ENCODE results near the gene NACC2.

Gene NACC2

GRCh38 chr9:136051837-136052471 is 43.1 kb downstream of the NACC2 start (continued):
- TF ChIP-seq ZNF335 (tag by site-specific recombination; conservative IDR thresholded peaks at IDR 0.05) (no peak; the same call in none of the 2 replicates), ZBTB10 (tag by site-specific recombination; IDR thresholded peaks at IDR 0.05) (0 out of 2 replicates have a peak, but pooled peaks have one; percentile 23), ZNF398 (tag by site-specific recombination; IDR thresholded peaks at IDR 0.05) (peak; percentile 83), ZNF433 (tag by site-specific recombination; IDR thresholded peaks at IDR 0.05; ENCODE audit: low read depth) (no peak), ZNF354C (tag by site-specific recombination; IDR thresholded peaks at IDR 0.05; ENCODE audit: borderline replicate concordance, low read depth) (no peak), ZNF239 (tag by site-specific recombination; IDR thresholded peaks at IDR 0.05) (no peak), KLF8 (tag by site-specific recombination; IDR thresholded peaks at IDR 0.05) (peak; percentile 58; the same call in 1 of the 2 replicates), ZNF138 (tag by site-specific recombination; IDR thresholded peaks at IDR 0.05; ENCODE audit: borderline replicate concordance) (no peak), ZNF223 (tag by site-specific recombination; IDR thresholded peaks at IDR 0.05) (no peak), ZNF660 (tag by site-specific recombination; IDR thresholded peaks at IDR 0.05) (peak; percentile 51; the same call in 1 of the 2 replicates), YY2 (tag by site-specific recombination; IDR thresholded peaks at IDR 0.05) (no peak), ZNF596 (tag by site-specific recombination; IDR thresholded peaks at IDR 0.05) (no peak), ZNF48 (tag by site-specific recombination; IDR thresholded peaks at IDR 0.05) (no peak), ZBTB8A (tag by site-specific recombination; IDR thresholded peaks at IDR 0.05) (peak; percentile 70; the same call in 1 of the 2 replicates), ZNF37A (tag by site-specific recombination; IDR thresholded peaks at IDR 0.05) (no peak), ZNF658 (tag by site-specific recombination; IDR thresholded peaks at IDR 0.05) (no peak), BCL6B (tag by site-specific recombination; IDR thresholded peaks at IDR 0.05) (0 out of 2 replicates have a peak, but pooled peaks have one; percentile 14), ZNF140 (tag by site-specific recombination; IDR thresholded peaks at IDR 0.05) (no peak), SALL2 (tag by site-specific recombination; IDR thresholded peaks at IDR 0.05; ENCODE audit: borderline replicate concordance) (no peak), ZNF248 (tag by site-specific recombination; IDR thresholded peaks at IDR 0.05) (no peak), ZBTB20 (tag by site-specific recombination; IDR thresholded peaks at IDR 0.05) (peak; percentile 100), ZNF214 (tag by site-specific recombination; IDR thresholded peaks at IDR 0.05; ENCODE audit: borderline replicate concordance) (no peak), HOXA7 (CRISPR knock-in tag; IDR thresholded peaks at IDR 0.05; ENCODE audit: borderline replicate concordance) (no peak), ZBTB49 (tag by site-specific recombination; IDR thresholded peaks at IDR 0.05; ENCODE audit: low read depth) (no peak), ZNF350 (tag by site-specific recombination; IDR thresholded peaks at IDR 0.05) (no peak), BCL11A (tag by site-specific recombination; IDR thresholded peaks at IDR 0.05; ENCODE audit: low read depth) (peak; percentile 70; the same call in 1 of the 2 replicates), ZNF514 (tag by site-specific recombination; IDR thresholded peaks at IDR 0.05) (no peak), SCRT1 (tag by site-specific recombination; IDR thresholded peaks at IDR 0.05; ENCODE audit: borderline replicate concordance) (no peak), ZNF184 (tag by site-specific recombination; IDR thresholded peaks at IDR 0.05) (peak; percentile 57; the same call in 1 of the 2 replicates), ZNF146 (tag by site-specific recombination; IDR thresholded peaks at IDR 0.05) (no peak), MZF1 (tag by site-specific recombination; IDR thresholded peaks at IDR 0.05; ENCODE audit: borderline replicate concordance) (no peak), ZNF211 (tag by site-specific recombination; IDR thresholded peaks at IDR 0.05; ENCODE audit: low read depth) (no peak), PRDM1 (tag by site-specific recombination; IDR thresholded peaks at IDR 0.05) (no peak)

Data from HEK293 (cell line).